Adipocyte (in vitro differentiated cells): ENCODE data around the gene WDTC1.
A peak's percentile ranks its signal among the peaks of the same experiment; 100 is the strongest.

ENCODE experiments used
- DNase-seq: peaks from one replicate; pipeline ENCODE4 v3.0.0-alpha.2; 2015; ENCODE audit warnings: low read depth
- H3K27me3 ChIP-seq: replicated peaks from 2 replicates; pipeline ENCODE4 v1.7.0; 2013; ENCODE audit warnings: mild to moderate bottlenecking, low read length, moderate library complexity; ENCODE audit not compliant: control insufficient read depth, insufficient read depth
- H3K36me3 ChIP-seq: 2 replicates; pipeline ENCODE4 v1.7.0; 2013; ENCODE audit warnings: low read length, mild to moderate bottlenecking, moderate library complexity; ENCODE audit not compliant: control insufficient read depth, insufficient read depth, severe bottlenecking
- H3K4me1 ChIP-seq: 2 replicates; pipeline ENCODE4 v1.7.0; 2013; ENCODE audit warnings: mild to moderate bottlenecking, low read length, moderate library complexity; ENCODE audit not compliant: control insufficient read depth, insufficient read depth
- H3K4me3 ChIP-seq: 2 replicates; pipeline ENCODE4 v1.7.0; 2013; ENCODE audit warnings: mild to moderate bottlenecking, low read length, moderate library complexity
- H3K9ac ChIP-seq: 2 replicates; pipeline ENCODE4 v1.7.0; 2013; ENCODE audit warnings: mild to moderate bottlenecking, low read length, moderate library complexity
- H3K9me3 ChIP-seq: 2 replicates; pipeline ENCODE4 v1.7.0; 2013; ENCODE audit warnings: mild to moderate bottlenecking, low read length, moderate library complexity; ENCODE audit not compliant: control insufficient read depth

The WDTC1 gene

GRCh38 chr1:27292106-27292505 is 57.7 kb downstream of the WDTC1 start:
- Histone ChIP-seq H3K9me3 (no peaks in the 10 kb centered on the region), H3K4me1 (no peaks in the 10 kb centered on the region), H3K36me3 (peaks cover 45% of the 10 kb centered on the region), H3K27me3 (no peaks in the 10 kb centered on the region), H3K9ac (no peak overlapping the region), H3K4me3 (no peak overlapping the region)
- DNase-seq = no peak

GRCh38 chr1:27293915-27294314 is 59.5 kb downstream of the WDTC1 start:
- Histone ChIP-seq H3K27me3 (no peaks in the 10 kb centered on the region), H3K36me3 (peaks cover 50% of the 10 kb centered on the region), H3K9ac (no peak overlapping the region), H3K9me3 (no peaks in the 10 kb centered on the region), H3K4me1 (peaks cover 5% of the 10 kb centered on the region), H3K4me3 (no peak overlapping the region)
- DNase-seq = no peak

- Histone ChIP-seq H3K9me3 (no peaks in the 10 kb centered on the region), H3K9ac (no peak overlapping the region), H3K4me1 (peaks cover 26% of the 10 kb centered on the region), H3K27me3 (no peaks in the 10 kb centered on the region), H3K4me3 (no peak overlapping the region), H3K36me3 (peaks cover 48% of the 10 kb centered on the region)
- peak; percentile 92 for DNase-seq
Measured at GRCh38 chr1:27296773-27297291, 62.4 kb downstream of the WDTC1 start.

- DNase-seq = no peak
- Histone ChIP-seq H3K27me3 (no peaks in the 10 kb centered on the region), H3K9me3 (no peaks in the 10 kb centered on the region), H3K4me3 (no peak overlapping the region), H3K9ac (no peak overlapping the region), H3K36me3 (peaks cover 44% of the 10 kb centered on the region), H3K4me1 (peaks cover 26% of the 10 kb centered on the region)
Measured at GRCh38 chr1:27297903-27298302, 63.5 kb downstream of the WDTC1 start.

GRCh38 chr1:27298632-27299384 is 64.4 kb downstream of the WDTC1 start:
- Histone ChIP-seq H3K27me3 (no peaks in the 10 kb centered on the region), H3K36me3 (peaks cover 39% of the 10 kb centered on the region), H3K4me1 (peaks cover 26% of the 10 kb centered on the region), H3K9ac (peak overlapping the region; percentile 71), H3K9me3 (no peaks in the 10 kb centered on the region), H3K4me3 (peak overlapping the region; percentile 6)
- DNase-seq = no peak

GRCh38 chr1:27299385-27300271 is 65.2 kb downstream of the WDTC1 start:
- Histone ChIP-seq H3K4me3 (peak overlapping the region; percentile 6), H3K9me3 (no peaks in the 10 kb centered on the region), H3K27me3 (no peaks in the 10 kb centered on the region), H3K4me1 (peaks cover 26% of the 10 kb centered on the region), H3K36me3 (peaks cover 35% of the 10 kb centered on the region), H3K9ac (peak overlapping the region; percentile 71)
- DNase-seq = peak; percentile 97

GRCh38 chr1:27300341-27301051 is 66.1 kb downstream of the WDTC1 start:
- DNase-seq = peak; percentile 93
- Histone ChIP-seq H3K27me3 (no peaks in the 10 kb centered on the region), H3K36me3 (peaks cover 30% of the 10 kb centered on the region), H3K9ac (peak overlapping the region; percentile 71), H3K4me3 (no peak overlapping the region), H3K4me1 (peaks cover 31% of the 10 kb centered on the region), H3K9me3 (no peaks in the 10 kb centered on the region)

GRCh38 chr1:27301052-27301422 is 66.6 kb downstream of the WDTC1 start:
- Histone ChIP-seq H3K36me3 (peaks cover 27% of the 10 kb centered on the region), H3K27me3 (no peaks in the 10 kb centered on the region), H3K9me3 (no peaks in the 10 kb centered on the region), H3K4me3 (no peak overlapping the region), H3K4me1 (peaks cover 36% of the 10 kb centered on the region), H3K9ac (peak overlapping the region; percentile 61)
- DNase-seq = no peak

- Histone ChIP-seq H3K36me3 (peaks cover 24% of the 10 kb centered on the region), H3K4me1 (peaks cover 38% of the 10 kb centered on the region)
- DNase-seq = no peak
Measured at GRCh38 chr1:27301582-27302199, 67.3 kb downstream of the WDTC1 start.

GRCh38 chr1:27302612-27303011 is 68.2 kb downstream of the WDTC1 start:
- DNase-seq = no peak
- no peak overlapping the region for H3K4me3 ChIP-seq
- peaks cover 15% of the 10 kb centered on the region for H3K36me3 ChIP-seq
- H3K4me1 ChIP-seq = peaks cover 41% of the 10 kb centered on the region
- no peaks in the 10 kb centered on the region for H3K27me3 ChIP-seq
- no peak overlapping the region for H3K9ac ChIP-seq
- H3K9me3 ChIP-seq = no peaks in the 10 kb centered on the region

More at GRCh38 chr1:27301582-27302199, 67.3 kb downstream of the WDTC1 start:
- Histone ChIP-seq H3K4me3 (no peak overlapping the region), H3K27me3 (no peaks in the 10 kb centered on the region), H3K9me3 (no peaks in the 10 kb centered on the region), H3K9ac (no peak overlapping the region)
